Astrocyte (in vitro differentiated cells and primary cell): ENCODE results near the gene TMC5. TPM values are rescaled to one million over a fixed set of nuclear protein-coding genes. Genes with fewer than 3 reads are reported as not detected.

Experiments
- DNase-seq: peaks from one replicate; pipeline ENCODE4 v3.0.0-alpha.2; 2010; ENCODE audit warnings: low read depth
- FAIRE-seq: peaks from 2 replicates; lab custom pipeline; 2011; peaks lifted over from hg19 to GRCh38; lab: Jason Lieb, UNC
- H2AFZ ChIP-seq: 2 replicates; pipeline ENCODE4 v1.6.0; 2012; ENCODE audit warnings: low read depth, low read length, inconsistent platforms
- H3K27ac ChIP-seq: 2 replicates; pipeline ENCODE4 v1.5.1; 2011; ENCODE audit warnings: low read depth, low read length, inconsistent platforms
- H3K27me3 ChIP-seq: 2 replicates; pipeline ENCODE4 v1.6.0; 2011; ENCODE audit warnings: low read length, inconsistent platforms; ENCODE audit not compliant: insufficient read depth
- H3K36me3 ChIP-seq: 2 replicates; pipeline ENCODE4 v1.5.1; 2011; ENCODE audit warnings: low read length, inconsistent platforms; ENCODE audit not compliant: insufficient read depth
- H3K4me1 ChIP-seq: 2 replicates; pipeline ENCODE4 v1.5.1; 2011; ENCODE audit warnings: low read length, inconsistent platforms; ENCODE audit not compliant: insufficient read depth
- H3K4me2 ChIP-seq: 2 replicates; pipeline ENCODE4 v1.6.0; 2012; ENCODE audit warnings: low read length, inconsistent platforms
- H3K4me3 ChIP-seq: 2 replicates; pipeline ENCODE4 v1.5.1; 2011; ENCODE audit warnings: low read depth, mild to moderate bottlenecking, low read length, inconsistent platforms; ENCODE audit not compliant: insufficient read depth
- H3K79me2 ChIP-seq: 2 replicates; pipeline ENCODE4 v1.6.0; 2012; ENCODE audit warnings: mild to moderate bottlenecking, low read length, inconsistent platforms; ENCODE audit not compliant: insufficient read depth
- H3K9ac ChIP-seq: 2 replicates; pipeline ENCODE4 v1.6.0; 2012; ENCODE audit warnings: mild to moderate bottlenecking, low read length, inconsistent platforms
- H3K9me3 ChIP-seq: 2 replicates; pipeline ENCODE4 v1.5.1; 2012; ENCODE audit warnings: low read depth, mild to moderate bottlenecking, low read length, inconsistent platforms; ENCODE audit not compliant: insufficient read depth
- H4K20me1 ChIP-seq: 2 replicates; pipeline ENCODE4 v1.6.0; 2012; ENCODE audit warnings: low read length, inconsistent platforms; ENCODE audit not compliant: insufficient read depth
- H3K27ac Mint-ChIP-seq: one replicate; pipeline ENCODE4 v1.8.0; 2021; ENCODE audit warnings: mild to moderate bottlenecking, mixed read lengths; ENCODE audit not compliant: unreplicated experiment
- H3K27me3 Mint-ChIP-seq: one replicate; pipeline ENCODE4 v1.8.0; 2021; ENCODE audit warnings: low read depth, mixed read lengths; ENCODE audit not compliant: unreplicated experiment
- H3K36me3 Mint-ChIP-seq: one replicate; pipeline ENCODE4 v1.8.0; 2021; ENCODE audit warnings: low read depth, mixed read lengths; ENCODE audit not compliant: unreplicated experiment
- H3K4me1 Mint-ChIP-seq: one replicate; pipeline ENCODE4 v1.8.0; 2021; ENCODE audit warnings: low read depth, mixed read lengths; ENCODE audit not compliant: unreplicated experiment
- H3K4me3 Mint-ChIP-seq: one replicate; pipeline ENCODE4 v1.8.0; 2021; ENCODE audit warnings: mild to moderate bottlenecking, moderate library complexity, mixed read lengths; ENCODE audit not compliant: unreplicated experiment
- H3K9me3 Mint-ChIP-seq: one replicate; pipeline ENCODE4 v1.8.0; 2021; ENCODE audit warnings: mild to moderate bottlenecking, mixed read lengths; ENCODE audit not compliant: unreplicated experiment
- EZH2 ChIP-seq: IDR thresholded peaks from 2 replicates; pipeline ENCODE4 v1.6.1; 2012; ENCODE audit warnings: mild to moderate bottlenecking, low read length, inconsistent platforms; ENCODE audit not compliant: insufficient read depth
- total RNA-seq: library from RNA; stranded (reverse); gene quantifications from 2 replicates; pipeline ENCODE4 v1.2.1, GENCODE V29; 2021
- TF ChIP-seq, protein P1 (sequence below): IDR thresholded peaks from 2 replicates; pipeline ENCODE4 v1.5.1; 2011; ENCODE audit warnings: low read depth, mild to moderate bottlenecking, inconsistent platforms, low read length, moderate library complexity; ENCODE audit not compliant: insufficient read depth

Gene TMC5
- total RNA-seq, 1 donor from 2014 or later, result 0.11 TPM

DNA sequence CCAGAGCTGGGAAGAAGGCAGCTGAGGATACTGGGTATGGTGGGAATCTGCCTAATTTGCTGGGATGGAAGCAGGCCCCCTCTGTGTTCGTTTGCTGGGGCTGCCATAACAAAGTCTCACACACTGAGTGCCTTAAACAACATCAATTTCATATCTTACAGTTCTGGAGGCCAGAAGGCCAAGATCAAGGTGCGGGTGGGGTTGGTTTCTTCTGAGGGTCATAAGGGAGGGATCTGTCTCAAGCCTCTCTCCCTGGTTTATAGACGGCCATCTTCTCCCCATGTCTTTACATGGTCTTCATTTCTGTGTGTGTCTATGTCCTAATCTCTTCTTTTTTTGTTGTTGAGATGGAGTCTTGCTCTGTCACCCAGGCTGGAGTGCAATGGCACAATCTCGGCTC is 68.4 kb downstream of the TMC5 start:
- Mint-ChIP-seq H3K36me3 (peaks cover 4% of the 10 kb centered on the region), H3K9me3 (no peaks in the 10 kb centered on the region), H3K27ac (no peak overlapping the region), H3K27me3 (peaks cover 5% of the 10 kb centered on the region), H3K4me3 (no peak overlapping the region), H3K4me1 (no peaks in the 10 kb centered on the region)
- FAIRE-seq (no peak), DNase-seq (no peak)
- Histone ChIP-seq H3K4me2 (no peak overlapping the region), H2AFZ (no peak overlapping the region), H4K20me1 (no peaks in the 10 kb centered on the region), H3K36me3 (no peaks in the 10 kb centered on the region), H3K27me3 (no peaks in the 10 kb centered on the region), H3K27ac (no peak overlapping the region), H3K9ac (no peak overlapping the region), H3K4me1 (no peaks in the 10 kb centered on the region), H3K79me2 (no peaks in the 10 kb centered on the region), H3K9me3 (no peaks in the 10 kb centered on the region), H3K4me3 (no peak overlapping the region)
- TF ChIP-seq EZH2, result no peak
- TF ChIP-seq, protein P1, sequence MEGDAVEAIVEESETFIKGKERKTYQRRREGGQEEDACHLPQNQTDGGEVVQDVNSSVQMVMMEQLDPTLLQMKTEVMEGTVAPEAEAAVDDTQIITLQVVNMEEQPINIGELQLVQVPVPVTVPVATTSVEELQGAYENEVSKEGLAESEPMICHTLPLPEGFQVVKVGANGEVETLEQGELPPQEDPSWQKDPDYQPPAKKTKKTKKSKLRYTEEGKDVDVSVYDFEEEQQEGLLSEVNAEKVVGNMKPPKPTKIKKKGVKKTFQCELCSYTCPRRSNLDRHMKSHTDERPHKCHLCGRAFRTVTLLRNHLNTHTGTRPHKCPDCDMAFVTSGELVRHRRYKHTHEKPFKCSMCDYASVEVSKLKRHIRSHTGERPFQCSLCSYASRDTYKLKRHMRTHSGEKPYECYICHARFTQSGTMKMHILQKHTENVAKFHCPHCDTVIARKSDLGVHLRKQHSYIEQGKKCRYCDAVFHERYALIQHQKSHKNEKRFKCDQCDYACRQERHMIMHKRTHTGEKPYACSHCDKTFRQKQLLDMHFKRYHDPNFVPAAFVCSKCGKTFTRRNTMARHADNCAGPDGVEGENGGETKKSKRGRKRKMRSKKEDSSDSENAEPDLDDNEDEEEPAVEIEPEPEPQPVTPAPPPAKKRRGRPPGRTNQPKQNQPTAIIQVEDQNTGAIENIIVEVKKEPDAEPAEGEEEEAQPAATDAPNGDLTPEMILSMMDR, result no peak

DNA sequence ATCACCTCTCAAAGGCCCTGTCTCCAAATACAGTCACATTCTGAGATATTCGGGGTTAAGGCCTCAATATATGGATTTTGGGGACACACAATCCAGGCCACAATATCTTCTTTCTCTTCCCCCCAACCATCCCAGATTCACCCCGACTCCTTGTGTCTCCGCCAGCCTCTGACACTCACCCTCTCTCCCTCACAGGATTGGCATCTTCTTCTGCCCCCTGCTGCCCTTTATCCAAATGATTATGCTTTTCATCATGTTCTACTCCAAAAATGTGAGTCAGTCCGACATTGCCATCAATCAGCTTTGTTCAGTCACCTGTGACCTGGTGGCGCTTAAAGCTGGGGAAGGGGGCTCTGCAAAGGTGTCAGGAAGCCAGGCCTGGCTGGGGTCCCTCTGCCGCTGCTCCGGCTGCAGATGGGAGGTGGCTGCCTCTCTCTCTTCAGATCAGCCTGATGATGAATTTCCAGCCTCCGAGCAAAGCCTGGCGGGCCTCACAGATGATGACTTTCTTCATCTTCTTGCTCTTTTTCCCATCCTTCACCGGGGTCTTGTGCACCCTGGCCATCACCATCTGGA is 69.2 kb downstream of the TMC5 start:
- FAIRE-seq (no peak), DNase-seq (no peak)
- TF ChIP-seq EZH2, result no peak
- TF ChIP-seq, protein P1, result no peak
- Histone ChIP-seq H3K9ac (no peak overlapping the region), H3K9me3 (no peaks in the 10 kb centered on the region), H3K27ac (no peak overlapping the region), H2AFZ (no peak overlapping the region), H3K36me3 (no peaks in the 10 kb centered on the region), H3K4me2 (no peak overlapping the region), H3K27me3 (no peaks in the 10 kb centered on the region), H3K79me2 (no peaks in the 10 kb centered on the region), H3K4me1 (no peaks in the 10 kb centered on the region), H4K20me1 (no peaks in the 10 kb centered on the region), H3K4me3 (no peak overlapping the region)
- Mint-ChIP-seq H3K4me3 (no peak overlapping the region), H3K4me1 (no peaks in the 10 kb centered on the region), H3K27ac (no peak overlapping the region), H3K9me3 (no peaks in the 10 kb centered on the region), H3K27me3 (peaks cover 5% of the 10 kb centered on the region), H3K36me3 (peaks cover 4% of the 10 kb centered on the region)

DNA sequence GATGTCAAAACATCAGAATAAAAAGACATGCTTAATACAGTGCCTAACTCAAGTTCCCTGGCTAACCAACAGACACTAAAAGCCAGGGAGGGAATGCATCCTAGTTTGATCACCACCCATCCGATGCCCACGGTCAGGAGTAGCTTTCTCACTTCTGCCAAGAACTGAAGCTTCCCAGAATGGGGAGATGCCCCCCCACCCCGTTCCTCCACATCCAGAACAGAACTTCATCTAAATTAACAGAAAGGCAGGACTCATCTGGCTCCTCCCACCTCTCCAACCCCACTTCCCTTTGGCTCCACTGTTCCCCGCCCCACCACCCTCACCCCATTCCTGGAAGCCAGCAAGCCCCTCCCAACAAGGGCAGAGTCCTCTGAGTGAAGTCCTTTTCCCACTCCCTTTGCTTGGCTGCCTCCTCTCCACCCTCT is 70.5 kb downstream of the TMC5 start:
- H3K4me2 ChIP-seq, result no peak overlapping the region
- FAIRE-seq, result no peak

More for the DNA sequence above, 70.5 kb downstream of the TMC5 start:
- H3K36me3 Mint-ChIP-seq, result peaks cover 4% of the 10 kb centered on the region
- no peak overlapping the region for H2AFZ ChIP-seq
- H3K4me3 Mint-ChIP-seq, result no peak overlapping the region
- no peak overlapping the region for H3K27ac ChIP-seq
- TF ChIP-seq, protein P1, result no peak
- TF ChIP-seq EZH2, result no peak
- no peak for DNase-seq
- no peaks in the 10 kb centered on the region for H3K4me1 Mint-ChIP-seq
- no peaks in the 10 kb centered on the region for H3K27me3 ChIP-seq
- no peak overlapping the region for H3K27ac Mint-ChIP-seq
- no peaks in the 10 kb centered on the region for H3K4me1 ChIP-seq
- H4K20me1 ChIP-seq, result no peaks in the 10 kb centered on the region
- H3K4me3 ChIP-seq, result no peak overlapping the region
- peaks cover 5% of the 10 kb centered on the region for H3K27me3 Mint-ChIP-seq
- H3K9ac ChIP-seq, result no peak overlapping the region
- no peaks in the 10 kb centered on the region for H3K36me3 ChIP-seq
- H3K79me2 ChIP-seq, result no peaks in the 10 kb centered on the region
- H3K9me3 ChIP-seq, result no peaks in the 10 kb centered on the region
- no peaks in the 10 kb centered on the region for H3K9me3 Mint-ChIP-seq
